Measurements from ENCODE around the gene MFRP.

DNA sequence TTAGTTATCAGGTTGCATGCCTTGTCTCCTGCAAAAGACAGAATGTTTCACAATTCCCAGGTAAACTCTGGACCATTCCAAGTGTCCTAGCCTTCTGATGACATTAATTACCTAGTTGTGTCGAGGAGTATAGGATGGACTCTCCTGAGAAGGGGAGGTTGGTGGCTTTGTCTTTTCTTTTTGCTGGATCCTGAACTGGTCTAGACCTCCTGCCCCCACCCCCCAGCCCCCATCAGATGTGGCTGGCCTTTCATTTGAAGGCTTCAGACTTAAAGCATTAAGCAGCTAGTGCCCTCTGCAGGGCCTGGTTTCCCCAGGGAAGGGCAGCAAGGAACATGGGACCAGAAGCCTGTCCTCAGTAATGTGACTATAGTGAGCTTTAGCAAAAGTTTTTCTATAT is 39.3 kb downstream of the MFRP start:
- TF ChIP-seq GATA2 (IDR thresholded peaks at IDR 0.05; ENCODE audit: low read depth, low read length): no peak
- TF ChIP-seq GATA3 (IDR thresholded peaks at IDR 0.05; ENCODE audit: low read depth, low read length): no peak
